Hematopoietic multipotent progenitor cell treated with erythropoietin and hydrocortisone succinate and interleukin-3 and kit ligand, for 8 days (in vitro differentiated cells): ENCODE results near the gene ATXN7L3.
"Not testable (repeated sequence)": the region's sequence is repeated elsewhere in the genome, so short reads cannot be mapped to it uniquely, and the experiment has no call there.

Source experiments
- DNase-seq: peaks from one replicate; pipeline ENCODE4 v3.0.0-alpha.2; 2015

ATXN7L3 gene, protein sequence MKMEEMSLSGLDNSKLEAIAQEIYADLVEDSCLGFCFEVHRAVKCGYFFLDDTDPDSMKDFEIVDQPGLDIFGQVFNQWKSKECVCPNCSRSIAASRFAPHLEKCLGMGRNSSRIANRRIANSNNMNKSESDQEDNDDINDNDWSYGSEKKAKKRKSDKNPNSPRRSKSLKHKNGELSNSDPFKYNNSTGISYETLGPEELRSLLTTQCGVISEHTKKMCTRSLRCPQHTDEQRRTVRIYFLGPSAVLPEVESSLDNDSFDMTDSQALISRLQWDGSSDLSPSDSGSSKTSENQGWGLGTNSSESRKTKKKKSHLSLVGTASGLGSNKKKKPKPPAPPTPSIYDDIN

DNA sequence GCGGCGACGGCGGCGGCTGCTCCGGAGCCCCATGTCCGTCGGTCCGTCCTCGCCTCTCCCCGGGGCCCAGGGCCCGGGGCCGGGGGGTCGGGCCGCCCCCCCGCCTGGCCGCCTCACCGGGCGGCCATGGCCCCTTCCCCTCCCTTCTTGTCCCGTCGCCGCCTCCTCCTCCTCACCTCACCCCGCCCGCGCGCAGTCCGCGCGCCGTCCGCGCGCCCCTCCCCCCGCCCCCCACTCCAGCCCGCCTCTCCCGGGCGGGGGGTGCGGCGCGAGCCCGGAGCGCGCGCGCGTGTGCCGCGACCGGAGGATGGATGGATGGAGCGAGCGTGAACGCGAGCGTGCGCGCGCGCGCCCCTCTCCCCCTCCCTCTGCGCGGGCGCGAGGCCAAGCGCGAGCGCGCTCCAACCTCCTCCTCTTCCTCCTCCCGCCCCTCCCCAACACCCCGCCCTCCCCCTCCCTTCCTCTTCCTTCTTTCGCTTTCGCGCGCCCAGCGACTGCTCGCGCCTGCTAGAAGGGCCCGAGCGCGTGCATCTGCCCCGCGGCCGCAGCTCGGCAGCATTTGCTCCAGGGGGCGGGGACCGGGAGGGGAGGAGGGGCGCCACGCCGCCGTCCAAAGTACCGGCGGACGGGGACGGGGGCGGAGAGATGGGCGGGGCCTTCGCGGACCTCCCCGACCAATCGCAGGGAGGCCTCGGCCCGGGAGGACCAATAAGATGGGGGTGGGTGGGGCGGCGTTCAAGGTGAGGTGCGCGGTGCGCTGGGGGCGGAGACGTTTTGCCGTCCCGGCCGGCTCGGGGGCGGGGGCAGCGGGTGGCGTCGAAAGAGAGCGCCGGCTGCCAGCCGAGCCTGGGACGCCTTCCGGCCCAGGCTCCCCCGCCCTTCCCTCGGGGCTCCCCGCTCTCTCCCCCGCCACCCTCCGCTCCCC is at the start of gene ATXN7L3:
Gene ATXN7L3 (minus strand): TSS at position 332 of the 925 bp plus-strand sequence. CDS start 1,814 bp downstream, outside the sequence.
- peak; percentile 95 for DNase-seq

DNA sequence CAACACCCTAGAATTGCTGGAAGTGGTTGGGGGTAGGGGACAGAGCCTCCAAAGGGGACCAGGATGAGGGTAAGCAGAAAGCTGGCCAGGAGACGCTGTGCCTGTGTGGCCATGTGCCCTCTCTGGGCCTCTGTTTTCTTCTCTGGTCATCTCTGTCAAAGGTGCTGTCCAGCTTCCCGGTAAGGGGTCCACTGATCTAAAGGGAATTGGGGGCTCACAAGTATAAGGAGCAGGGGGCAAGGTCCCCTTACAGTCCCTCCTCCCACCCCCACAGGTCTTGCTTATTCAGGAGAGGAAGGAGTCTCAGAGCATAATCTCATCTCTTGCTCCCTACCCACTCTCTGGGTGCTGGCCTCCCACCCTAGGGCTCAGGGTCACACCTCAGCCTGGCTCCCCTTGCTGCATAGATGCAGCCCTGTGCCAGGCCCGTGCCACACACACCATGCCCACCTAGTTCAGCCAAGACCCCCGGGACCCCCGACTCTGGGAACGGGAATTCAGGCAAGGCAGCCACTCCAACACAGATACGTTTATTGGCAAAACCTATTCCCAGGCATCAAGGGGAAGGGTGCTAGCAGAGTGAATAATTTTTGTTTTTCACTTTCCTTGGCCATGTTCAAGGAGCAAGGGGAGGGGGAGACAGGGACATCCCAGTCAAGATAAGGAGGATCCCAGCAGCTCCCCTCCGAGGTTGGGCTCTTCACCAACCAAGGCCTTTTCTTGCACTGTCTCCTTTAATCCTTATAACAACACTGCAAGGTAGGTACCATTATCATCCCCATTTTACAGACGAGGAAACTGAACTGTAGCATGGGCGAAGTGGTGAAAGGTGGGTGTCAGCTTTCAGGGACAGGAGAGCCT is 48.4 kb upstream of the ATXN7L3 start:
- DNase-seq: peak; percentile 37

DNA sequence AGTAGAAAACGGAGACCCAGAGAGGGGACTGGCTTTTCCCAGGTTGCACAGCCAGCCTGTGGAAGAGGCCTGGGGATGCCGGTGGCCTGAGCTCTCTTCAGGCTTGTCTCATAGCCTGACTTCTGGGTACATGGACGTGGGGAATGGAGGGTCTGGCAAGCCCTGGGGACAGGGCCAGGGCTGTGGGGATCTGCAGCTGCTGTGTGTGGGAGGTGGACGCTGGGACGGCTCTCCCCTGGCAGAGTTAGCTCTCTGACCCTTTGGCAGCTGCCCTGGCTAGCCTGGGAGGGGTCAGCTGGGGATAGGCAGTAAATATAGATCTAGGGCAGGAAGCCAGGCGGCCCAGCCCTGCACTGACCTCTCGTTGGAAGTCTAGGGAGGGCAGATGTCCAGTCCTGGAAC is 47.8 kb upstream of the ATXN7L3 start:
- no peak for DNase-seq

DNA sequence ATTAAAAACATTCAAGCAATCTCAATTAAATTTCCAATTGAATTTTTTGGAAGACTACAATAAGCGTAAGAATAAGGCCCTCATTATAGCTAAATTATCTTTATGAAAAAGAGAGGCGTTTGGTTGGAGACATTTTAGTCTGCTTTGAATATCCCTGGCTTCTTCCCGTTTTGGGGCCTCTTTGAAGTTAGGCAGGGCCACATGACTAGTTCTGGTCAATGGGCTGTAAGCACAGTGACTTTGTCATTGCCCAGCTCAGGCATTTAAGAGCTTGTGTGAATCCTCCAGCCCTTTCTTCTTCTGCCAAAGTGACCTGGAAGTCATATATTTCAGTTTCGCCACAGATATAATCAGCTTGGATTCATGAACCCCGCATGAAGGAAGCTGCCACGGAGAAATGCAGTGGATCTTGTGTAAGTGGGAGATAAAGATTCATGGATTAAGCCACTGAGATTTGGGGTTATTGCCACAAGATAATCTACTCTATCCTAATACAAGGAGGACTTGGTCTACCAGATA is 41.5 kb upstream of the ATXN7L3 start:
- peak; percentile 37 for DNase-seq

DNA sequence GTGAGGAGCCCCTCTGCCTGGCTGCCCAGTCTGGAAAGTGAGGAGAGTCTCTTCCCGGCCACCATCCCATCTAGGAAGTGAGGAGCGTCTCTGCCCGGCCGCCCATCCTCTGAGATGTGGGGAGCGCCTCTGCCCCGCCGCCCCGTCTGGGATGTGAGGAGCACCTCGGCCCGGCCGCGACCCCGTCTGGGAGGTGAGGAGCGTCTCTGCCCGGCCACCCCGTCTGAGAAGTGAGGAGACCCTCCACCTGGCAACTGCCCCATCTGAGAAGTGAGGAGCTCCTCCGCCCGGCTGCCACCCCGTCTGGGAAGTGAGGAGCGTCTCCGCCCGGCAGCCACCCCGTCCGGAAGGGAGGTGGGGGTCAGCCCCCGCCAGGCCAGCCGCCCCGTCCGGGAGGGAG is 38.2 kb upstream of the ATXN7L3 start:
- DNase-seq: not testable (repeated sequence)

DNA sequence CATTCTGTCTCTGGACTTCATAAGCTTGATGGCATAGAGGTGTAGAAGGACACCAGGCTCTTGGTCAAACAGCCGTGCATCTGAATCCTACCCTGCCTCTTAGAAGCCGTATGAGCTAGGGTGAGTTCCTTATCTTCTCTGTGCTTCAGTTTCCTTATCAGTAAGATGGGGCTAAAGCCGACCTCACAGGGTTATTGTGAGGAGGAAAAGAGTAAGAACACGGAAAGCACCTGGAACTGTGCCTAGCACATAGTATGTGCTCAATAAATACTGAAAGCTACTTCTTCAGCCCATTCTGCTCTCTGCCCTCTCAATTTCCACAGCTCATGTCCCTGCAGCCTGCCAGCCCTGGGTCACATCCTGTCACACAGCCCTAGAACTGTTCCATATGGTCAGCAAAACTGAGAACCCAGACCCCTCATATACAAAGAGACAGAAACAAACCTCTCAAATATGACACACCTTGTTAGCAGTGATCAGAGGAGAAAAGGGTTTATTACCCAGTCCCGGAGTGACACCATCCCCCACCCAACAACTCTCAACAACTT is 36.8 kb upstream of the ATXN7L3 start:
- DNase-seq: peak; percentile 62

DNA sequence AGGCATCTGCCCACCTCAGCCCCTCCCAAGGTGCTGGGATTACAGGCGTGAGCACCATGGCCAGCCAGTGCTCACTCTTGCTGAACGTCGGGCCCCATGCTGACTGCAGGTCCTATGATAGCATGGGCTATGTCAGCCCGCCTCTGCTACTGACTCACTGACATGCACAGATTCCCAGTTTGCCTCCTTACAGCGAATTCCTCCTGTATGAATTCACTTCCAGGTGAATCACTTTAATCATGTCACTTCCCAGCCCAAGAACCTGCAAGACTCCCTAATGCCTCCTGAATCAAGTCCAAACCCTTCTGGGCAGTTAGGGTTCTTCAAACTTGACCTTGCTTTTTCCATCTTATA is 35.9 kb upstream of the ATXN7L3 start:
- DNase-seq: no peak

DNA sequence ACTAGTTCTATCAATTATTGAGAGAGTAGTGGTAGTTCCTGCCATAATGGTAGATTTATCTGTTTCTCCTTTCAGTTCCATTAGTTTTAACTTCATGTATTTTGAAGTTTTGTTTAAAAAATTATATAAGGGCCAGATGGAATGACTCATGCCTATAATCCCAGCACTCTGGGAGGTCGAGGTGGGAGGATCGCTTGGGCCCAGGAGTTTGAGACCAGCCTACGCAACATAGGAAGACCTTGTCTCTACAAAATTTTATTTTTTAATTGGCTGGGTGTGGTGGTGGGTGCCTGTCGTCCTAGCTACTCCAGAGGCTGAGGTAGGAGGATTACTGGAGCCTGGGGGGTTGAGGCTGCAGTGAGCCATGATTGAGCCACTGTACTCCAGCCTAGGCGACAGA is 33.9 kb upstream of the ATXN7L3 start:
- no peak for DNase-seq

DNA sequence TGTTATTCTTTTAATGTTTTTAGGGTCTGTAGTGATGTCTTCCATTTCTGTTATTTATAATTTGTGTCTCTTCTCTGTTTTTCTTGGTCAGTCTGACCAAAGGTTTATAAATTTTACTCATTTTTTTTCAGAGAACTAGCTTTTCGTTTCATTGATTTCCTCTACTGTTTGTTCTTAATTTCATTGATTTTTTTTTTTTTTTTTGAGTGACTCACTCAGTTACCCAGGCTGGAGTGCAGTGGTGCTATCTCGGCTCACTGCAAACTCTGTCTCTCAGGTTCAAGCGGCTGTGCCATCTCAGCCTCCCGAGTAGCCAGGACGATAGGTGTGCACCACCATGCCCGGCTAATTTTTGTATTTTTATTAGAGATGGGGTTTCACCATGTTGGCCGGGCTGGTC is 32.4 kb upstream of the ATXN7L3 start:
- DNase-seq: no peak

DNA sequence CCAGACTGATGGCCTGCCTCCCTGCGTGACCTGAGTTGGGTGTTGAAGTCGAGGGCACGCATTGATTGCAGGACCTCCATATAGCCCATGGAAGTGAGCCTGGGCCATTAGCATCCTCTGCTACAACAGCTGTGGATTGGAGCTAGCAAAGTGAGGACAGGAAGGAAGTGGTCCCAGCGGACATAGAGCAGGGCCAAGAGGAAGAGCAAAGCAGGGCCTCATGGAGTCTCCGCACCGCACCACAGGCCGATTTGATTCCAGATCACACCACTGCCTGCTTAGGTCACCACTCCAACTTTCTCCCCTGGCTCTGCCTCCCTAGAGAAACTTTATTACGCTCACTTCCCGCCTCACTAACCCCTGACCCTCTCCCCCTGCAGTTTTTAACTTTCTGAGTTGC is 30.5 kb upstream of the ATXN7L3 start:
- no peak for DNase-seq

DNA sequence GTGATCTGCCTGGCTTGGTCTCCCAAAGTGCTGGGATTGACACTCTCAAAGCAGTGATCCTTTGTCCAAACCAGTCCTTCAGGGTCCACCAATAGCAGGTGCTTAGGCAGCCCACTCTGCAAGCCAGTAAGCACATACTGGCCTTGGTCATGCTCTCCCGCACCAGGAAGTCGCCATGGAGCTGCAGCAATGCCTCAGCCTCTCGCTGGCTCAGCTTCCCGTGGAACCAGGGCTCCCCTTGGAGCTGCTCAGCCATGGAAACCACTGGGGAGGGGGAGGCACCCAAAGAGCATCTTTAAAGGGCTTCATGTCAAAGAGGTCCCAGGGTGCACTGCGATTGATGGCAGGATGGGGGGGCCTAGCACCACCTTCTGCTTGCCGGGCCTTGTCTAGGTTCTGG is 29.4 kb upstream of the ATXN7L3 start:
- no peak for DNase-seq

DNA sequence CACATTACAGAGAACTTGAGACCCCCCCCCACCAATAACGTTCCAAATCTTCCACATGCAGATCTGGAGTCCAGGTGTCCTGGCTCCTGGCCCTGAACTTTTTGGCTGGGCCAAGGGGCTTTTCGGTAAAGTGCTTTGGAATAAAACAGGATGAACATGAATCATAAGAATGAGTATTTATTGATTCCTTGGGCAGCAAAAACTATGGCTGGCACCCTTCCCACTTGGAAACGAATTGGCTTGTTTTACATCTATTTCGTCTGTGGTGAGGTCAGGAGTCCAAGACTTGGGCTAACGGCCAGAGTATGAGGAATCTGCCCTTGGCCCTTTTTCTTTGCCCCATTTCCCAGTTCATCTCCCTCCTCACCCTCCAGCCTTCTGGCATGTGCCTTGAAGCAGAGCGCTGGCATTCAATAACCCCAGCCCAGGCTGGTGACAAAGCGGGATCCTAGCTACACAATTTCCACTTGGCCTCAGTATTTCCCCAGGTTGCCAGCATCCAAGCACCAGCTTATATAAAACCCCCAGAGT is 23.9 kb upstream of the ATXN7L3 start:
- no peak for DNase-seq

DNA sequence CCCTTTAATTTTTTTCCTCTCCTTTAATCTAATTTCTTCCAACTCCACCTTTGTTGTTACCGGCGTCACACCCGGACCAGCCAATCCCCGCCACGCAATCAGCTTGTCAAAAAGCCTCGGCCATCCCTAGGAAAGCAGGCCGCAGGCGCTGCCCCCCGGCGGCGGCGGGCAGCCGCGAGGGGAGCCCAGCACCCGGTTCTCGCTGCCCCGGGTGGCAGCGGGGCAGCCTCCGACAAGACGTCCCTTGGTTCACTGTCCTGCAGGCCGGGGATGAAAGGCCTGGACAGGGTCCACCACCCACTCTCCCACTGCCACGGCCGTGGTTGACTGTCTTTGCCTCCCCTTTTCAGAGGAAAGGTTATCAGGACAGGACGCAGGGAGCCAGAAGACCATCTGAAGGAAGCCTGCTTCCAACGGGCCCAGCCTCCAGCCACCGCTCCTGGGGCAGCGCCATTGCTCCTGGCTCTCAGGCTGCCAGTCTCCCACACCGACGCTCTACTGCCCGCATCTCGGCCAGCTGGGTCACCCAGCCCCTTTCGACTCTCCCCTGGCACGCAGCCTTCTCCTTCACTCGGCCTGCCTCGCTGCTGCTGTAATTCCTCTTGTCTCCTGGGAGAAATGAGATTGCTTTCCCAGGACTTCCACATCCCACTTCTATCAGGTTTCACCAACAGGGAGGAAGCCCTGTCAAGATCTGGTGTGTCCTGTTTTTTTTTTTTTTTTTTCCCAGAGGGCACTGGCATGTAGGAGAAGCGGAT is 22.6 kb upstream of the ATXN7L3 start:
- peak; percentile 93 for DNase-seq

DNA sequence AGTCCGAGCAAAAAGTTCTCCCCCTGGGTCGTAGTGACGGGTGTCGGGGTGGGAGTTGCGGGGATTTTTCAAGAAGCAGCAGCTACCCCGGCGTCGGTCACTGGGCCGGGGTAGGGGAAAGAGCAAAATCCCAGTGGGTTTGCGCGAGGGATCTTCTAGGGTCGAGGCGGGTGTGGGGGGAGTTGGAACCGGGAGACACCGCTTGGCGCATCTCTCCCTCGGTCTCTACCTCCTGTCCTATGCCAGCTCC is 22.1 kb upstream of the ATXN7L3 start:
- no peak for DNase-seq

DNA sequence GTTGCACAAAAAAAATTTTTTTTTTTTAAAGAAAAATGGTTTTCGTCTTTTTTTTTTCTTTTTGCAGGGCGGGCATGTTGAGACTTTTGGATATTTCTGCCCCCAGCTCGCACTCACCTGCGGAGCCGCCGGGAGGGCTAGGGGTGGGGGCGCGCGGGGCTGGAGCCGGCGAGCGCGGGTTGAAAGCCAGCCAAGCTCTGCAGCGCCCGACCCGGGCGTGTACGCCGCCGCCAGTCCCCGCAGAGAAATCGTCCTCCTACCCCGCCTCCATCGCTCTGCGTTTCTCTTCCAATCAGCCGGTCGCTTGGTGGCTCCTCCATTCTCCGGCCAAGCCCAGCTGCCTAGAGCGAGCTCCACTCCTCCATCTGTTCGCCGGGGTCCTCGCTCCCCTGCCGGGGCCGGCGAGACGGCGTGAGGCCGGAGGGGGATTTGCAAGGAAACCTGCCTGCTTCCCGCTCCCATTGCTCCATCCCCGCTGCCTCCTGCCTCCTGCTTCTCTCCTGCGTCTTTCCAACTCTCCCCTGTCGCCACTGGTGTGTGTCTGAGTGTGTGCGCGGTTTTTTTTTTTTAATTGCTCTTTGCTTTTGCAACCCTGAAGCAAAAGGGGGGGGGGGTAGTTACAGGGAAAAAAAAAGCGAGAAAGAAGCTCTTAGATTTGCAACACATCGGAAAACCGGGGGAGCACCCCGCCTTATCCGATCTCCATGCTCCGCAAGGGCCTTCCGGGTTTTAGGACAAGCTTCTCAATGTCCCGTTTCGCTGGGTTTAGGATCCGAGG is 21.6 kb upstream of the ATXN7L3 start:
- DNase-seq: peak; percentile 88

DNA sequence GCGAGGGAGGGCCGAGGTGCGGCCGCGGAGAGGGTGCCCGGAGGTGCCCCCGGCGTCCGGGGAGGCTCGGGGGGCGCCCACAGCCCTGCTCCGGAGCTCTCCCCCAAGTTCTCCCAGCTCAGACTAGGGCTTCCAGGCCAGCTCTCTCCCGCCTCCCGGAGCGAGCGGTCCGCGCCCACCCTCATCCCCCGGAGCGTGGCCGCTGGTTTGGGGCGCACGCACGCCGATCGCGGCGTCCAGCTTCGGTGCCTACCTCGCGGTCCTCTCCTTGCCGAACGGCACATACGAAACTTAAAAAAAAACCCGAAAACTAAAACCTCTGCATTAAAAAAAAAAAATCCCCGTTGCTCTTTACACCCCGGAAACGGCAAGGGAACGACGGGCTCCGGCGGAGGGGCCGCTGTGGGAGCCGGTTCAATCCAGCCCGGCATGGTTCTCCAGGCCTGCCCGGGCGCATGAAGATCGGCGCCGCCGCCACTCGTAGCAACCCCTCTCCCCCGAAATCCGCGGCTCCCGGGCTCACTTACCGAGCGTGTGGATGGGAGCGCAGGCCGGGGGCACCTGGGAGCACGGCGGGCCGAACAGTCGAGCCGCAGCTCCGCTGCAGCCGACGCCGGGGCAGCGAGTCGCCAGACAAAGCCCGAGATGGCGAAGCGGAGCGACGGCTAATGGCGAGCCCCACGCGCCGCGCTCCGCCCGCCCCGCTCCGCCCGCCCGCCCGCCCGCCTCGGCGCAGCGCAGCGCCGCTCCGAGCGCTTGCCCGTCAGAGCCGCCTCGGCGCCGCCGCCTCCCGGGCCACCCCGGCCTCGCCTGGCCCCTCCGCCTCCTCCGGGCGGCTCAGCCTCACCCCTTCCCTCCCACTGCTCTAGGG is 20.8 kb upstream of the ATXN7L3 start:
- peak; percentile 40 for DNase-seq

DNA sequence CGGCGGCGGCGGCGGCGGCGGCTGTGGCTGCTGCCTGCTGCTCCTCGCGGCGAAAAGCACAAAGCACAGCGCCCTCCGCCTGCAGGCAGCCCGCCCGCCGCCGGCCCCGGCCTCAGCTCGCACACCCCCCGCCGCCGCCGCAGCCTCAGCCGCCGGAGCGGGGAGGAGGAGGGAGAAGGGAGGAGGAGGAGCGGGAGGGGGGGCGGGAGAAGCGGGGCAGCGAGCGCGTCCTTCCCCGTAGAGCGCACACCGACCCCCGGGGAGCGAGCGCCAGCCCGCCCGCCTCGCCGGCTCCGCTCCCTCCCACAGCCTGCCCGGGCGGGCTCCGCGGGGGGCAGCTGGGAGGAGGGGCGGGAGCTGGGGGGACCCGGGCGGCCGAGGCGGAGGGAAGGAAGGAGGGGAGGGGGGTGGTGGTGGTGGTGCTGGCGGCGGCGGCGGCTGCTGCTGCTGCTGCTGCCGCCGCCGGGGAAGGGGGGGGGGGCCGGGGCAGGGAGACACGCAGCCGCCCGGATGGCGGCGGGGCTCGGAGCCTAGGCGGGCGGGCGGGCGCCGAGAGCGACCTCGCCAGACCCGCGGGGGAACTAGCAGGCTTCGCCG is 20.0 kb upstream of the ATXN7L3 start, which contains the start of gene UBTF:
Gene UBTF (minus strand): TSS at position 60 of the 597 bp plus-strand sequence. CDS start 1,446 bp downstream, outside the sequence.
- peak; percentile 58 for DNase-seq

DNA sequence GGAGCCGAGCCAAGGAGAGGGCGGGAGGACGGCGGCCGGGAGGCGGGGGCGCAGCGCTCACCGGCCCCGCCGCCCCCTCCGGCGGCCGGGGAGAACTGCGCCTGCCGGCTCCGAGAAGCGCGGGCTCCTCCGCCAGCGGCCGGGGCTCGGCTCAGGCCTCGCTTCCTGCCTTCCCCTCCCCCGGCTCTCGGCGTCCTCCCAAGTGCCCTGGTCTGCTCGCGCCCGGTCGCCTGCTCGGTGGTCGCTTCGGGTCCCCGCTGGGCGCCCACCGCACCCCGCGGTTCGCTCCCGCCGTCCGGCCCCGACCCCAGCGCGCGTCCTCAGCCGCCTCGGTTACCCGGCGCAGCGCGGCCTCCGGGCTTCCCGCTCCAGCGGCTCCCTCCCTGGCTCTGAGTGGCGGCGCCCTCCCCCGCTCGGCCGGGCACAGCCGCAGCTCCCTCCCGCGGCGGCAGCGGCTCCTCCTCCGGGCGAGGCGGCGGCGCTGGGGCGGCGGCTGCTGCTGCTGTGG is 19.5 kb upstream of the ATXN7L3 start:
- peak; percentile 68 for DNase-seq
